Activated CD8-positive, alpha-beta memory T cell treated with anti-CD3 and anti-CD28 coated beads for 36 hours (primary cell): ENCODE data around the gene AMOTL1. TPM values are rescaled to one million over a fixed set of nuclear protein-coding genes. Genes with fewer than 3 reads are reported as not detected.

ENCODE experiments used
- total RNA-seq, 2 experiments: library from RNA; stranded (reverse); gene quantifications; one replicate each; pipeline ENCODE4 v1.2.3, GENCODE V29; 2021

Gene AMOTL1
- total RNA-seq, 2 experiments from 2014 or later, result 1.0 to 1.6 TPM

Other genes with a start within 250 kb of the AMOTL1 start
- gene FUT4, start 224.4 kb upstream of the AMOTL1 start, total RNA-seq, result 1 to 10 TPM; 6.9 to 7.0 TPM
- under 1 TPM; 0.23 to 0.36 TPM for gene PIWIL4, start 201.0 kb upstream of the AMOTL1 start, total RNA-seq
- 10 to 100 TPM; 88.3 to 90.6 TPM for gene CWC15, start 205.2 kb downstream of the AMOTL1 start, total RNA-seq
- 1 to 10 TPM in 1 of 2 experiments, under 1 TPM in 1; 0.95 to 1.3 TPM for gene KDM4D, start 205.4 kb downstream of the AMOTL1 start, total RNA-seq